Heart left ventricle (tissue), 16 donors: Measurements from ENCODE around the gene GPRASP2. TPM values are rescaled to one million over a fixed set of nuclear protein-coding genes. Genes with fewer than 3 reads are reported as not detected.
A peak's percentile ranks its signal among the peaks of the same experiment; 100 is the strongest.

ENCODE experiments used
- ATAC-seq, 4 donors: fragments of 200-7000 bp; cut with Tn5 transposase; one replicate each; pipeline ENCODE4 v1.9.1; 2020 to 2022; ENCODE audit warnings: moderate library complexity in 4 of 4, mild to moderate bottlenecking in 3 of 4, moderate number of reproducible peaks in 1 of 4
- DNase-seq, 5 donors: peaks; one replicate each; pipeline ENCODE4 v3.0.0-alpha.2; 2020
- H3K27ac ChIP-seq, 12 donors: fragments of 200-600 bp; sonication (generic) in 4 of 12; one replicate each; pipeline versions ENCODE4 v1.5.0 to v1.8.0; 2016 to 2022; ENCODE audit warnings: mild to moderate bottlenecking in 2 of 12
- H3K27me3 ChIP-seq, 9 donors: fragments of 200-600 bp; sonication (generic) in 2 of 9; one replicate each; pipeline versions ENCODE4 v1.5.1 to v1.8.0; 2016 to 2022; ENCODE audit warnings: mild to moderate bottlenecking in 3 of 9
- H3K36me3 ChIP-seq, 9 donors: fragments of 200-600 bp; sonication (generic) in 2 of 9; one replicate each; pipeline versions ENCODE4 v1.5.0 to v1.8.0; 2018 to 2022; ENCODE audit warnings: mild to moderate bottlenecking in 2 of 9
- H3K4me1 ChIP-seq, 12 donors: fragments of 200-600 bp; sonication (generic) in 4 of 12; one replicate each; pipeline versions ENCODE4 v1.5.0 to v1.8.0; 2016 to 2022; ENCODE audit warnings: mild to moderate bottlenecking in 3 of 12
- H3K4me3 ChIP-seq, 12 donors: fragments of 200-600 bp; sonication (generic) in 4 of 12; one replicate each; pipeline versions ENCODE4 v1.5.0 to v1.8.0; 2017 to 2022; ENCODE audit warnings: mild to moderate bottlenecking in 9 of 12, moderate library complexity in 4 of 12
- H3K9me3 ChIP-seq, 12 donors: fragments of 200-600 bp; sonication (generic) in 4 of 12; one replicate each; pipeline versions ENCODE4 v1.5.0 to v1.8.0; 2016 to 2022; ENCODE audit warnings: mild to moderate bottlenecking in 1 of 12
- POLR2A ChIP-seq, 2 donors: fragments of 450-650 bp; IDR thresholded peaks; one replicate each; pipeline ENCODE4 v1.6.1; 2017; ENCODE audit warnings: antibody characterized with exemption in 2 of 2, mild to moderate bottlenecking in 2 of 2, moderate library complexity in 2 of 2
- WGBS, 4 donors: extraction: QIAGEN DNeasy Blood & Tissue Kit in 2 of 4; methylation state at CpG; one replicate each; pipeline versions ENCODE4 v1.1.5 to v1.1.7; 2013 to 2018; 5-methylcytosine and 5-hydroxymethylcytosine counted together
- intact Hi-C, 10 donors: fragments of 100-400 bp; cut with DNase I; formaldehyde crosslinking; loops; one replicate each; pipeline versions ENCODE4 v1.11.1 to v1.14.2; 2022
- polyA plus RNA-seq, 2 donors: library from polyadenylated mRNA; stranded (reverse); fragments of 200-250 nt; gene quantifications; one replicate each; pipeline ENCODE4 v1.2.3, GENCODE V29; 2013
- total RNA-seq, 9 donors: library from RNA; depleted of rRNA in 2 of 9; stranded (reverse); fragments of >200 nt in 2 of 9; fragmentation: NEBNext Ultra II Directional in 3 of 9; extraction: Animal tissue kit (Norgen Biotek cat#: 25700) in 3 of 9; gene quantifications; one replicate each; pipeline versions ENCODE4 v1.1.0 to v1.2.4, GENCODE V29; 2016 to 2023
- TF ChIP-seq, protein P1 (sequence below), 12 donors: fragments of 200-600 bp; sonication (generic) in 4 of 12; IDR thresholded peaks; one replicate each; pipeline versions ENCODE4 v1.5.0 to v1.8.0; 2018 to 2022; ENCODE audit warnings: antibody characterized with exemption in 12 of 12, mild to moderate bottlenecking in 5 of 12
- donor health status: ischemic (EF 13 %, LVEDD 7.1; RV severe dilation, severe dysfunction).
- donor health status: healthy with polysubstance abuse.
- donor health status: DM: no; HTN: yes; CAD: no.
- donor health status: DM: no; HTN: no; CAD: no.
- donor health status: ischemic (EF 25% LVEDD 6.9; RV normal size, moderate dysfunction).
- donor health status: ischemic (EF 25% LVEDD 5.7; RV mildly dilated, moderate dysfunction).
- donor health status: healthy.
- donor health status: DM: yes; HTN: yes; CAD: no.
- donor health status: ischemic (EF 35%, LVEDD 5.7; RV mildly dilated, moderate dysfunction).
- donor health status: nonischemic (EF 11% LVEDD 7.7; RV severe dilation, severe dysfunction).
- donor health status: DM: yes; HTN: yes; CAD: no.
- donor health status: PGD.
- donor health status: ischemic (EF 29% LVEDD 5.4; RV normal size, mild dysfunction).
- donor health status: nonischemic (EF 23%, LVEDD 6.1; RV moderate dilation, normal function).

The GPRASP2 gene
- total and polyA plus RNA-seq, 11 donors, result 4.3 to 19.6 (median 11.2) TPM

- ATAC-seq (no peak), DNase-seq (no peak)
- Histone ChIP-seq H3K4me1 (peaks cover 0 to 9% (median 4%) of the 10 kb centered on the region in 12 donors), H3K27me3 (peaks cover 0 to 8% (median 0%) of the 10 kb centered on the region in 9 donors), H3K27ac (peak overlapping the region in 1 of 12 donors; percentile 65), H3K4me3 (no peak overlapping the region), H3K36me3 (no peaks in the 10 kb centered on the region), H3K9me3 (no peaks in the 10 kb centered on the region)
- 62 to 93% (median 80%) methylated on average over 1 of the region's 1 CpG for WGBS, 4 donors
- intact Hi-C loops, result no loop called here
- TF ChIP-seq, protein P1, sequence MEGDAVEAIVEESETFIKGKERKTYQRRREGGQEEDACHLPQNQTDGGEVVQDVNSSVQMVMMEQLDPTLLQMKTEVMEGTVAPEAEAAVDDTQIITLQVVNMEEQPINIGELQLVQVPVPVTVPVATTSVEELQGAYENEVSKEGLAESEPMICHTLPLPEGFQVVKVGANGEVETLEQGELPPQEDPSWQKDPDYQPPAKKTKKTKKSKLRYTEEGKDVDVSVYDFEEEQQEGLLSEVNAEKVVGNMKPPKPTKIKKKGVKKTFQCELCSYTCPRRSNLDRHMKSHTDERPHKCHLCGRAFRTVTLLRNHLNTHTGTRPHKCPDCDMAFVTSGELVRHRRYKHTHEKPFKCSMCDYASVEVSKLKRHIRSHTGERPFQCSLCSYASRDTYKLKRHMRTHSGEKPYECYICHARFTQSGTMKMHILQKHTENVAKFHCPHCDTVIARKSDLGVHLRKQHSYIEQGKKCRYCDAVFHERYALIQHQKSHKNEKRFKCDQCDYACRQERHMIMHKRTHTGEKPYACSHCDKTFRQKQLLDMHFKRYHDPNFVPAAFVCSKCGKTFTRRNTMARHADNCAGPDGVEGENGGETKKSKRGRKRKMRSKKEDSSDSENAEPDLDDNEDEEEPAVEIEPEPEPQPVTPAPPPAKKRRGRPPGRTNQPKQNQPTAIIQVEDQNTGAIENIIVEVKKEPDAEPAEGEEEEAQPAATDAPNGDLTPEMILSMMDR (IDR thresholded peaks at IDR 0.05), result no peak
- no peak for TF ChIP-seq POLR2A (IDR thresholded peaks at IDR 0.05)
These were observed 55.0 kb downstream of the GPRASP2 start for GRCh38 chrX:102767287-102767686.

Other genes starting within 250 kb of the GPRASP2 start
- gene TCP11X2, start 240.6 kb upstream of the GPRASP2 start, total RNA-seq, result not detected
- not detected for gene TCP11X2, start 240.6 kb upstream of the GPRASP2 start, polyA plus RNA-seq
- 1 to 10 TPM in 1 of 9 donors, under 1 TPM in 2, not detected in 6; 0.66 to 1.3 (median 0.79) TPM for gene TMSB15A, start 195.7 kb upstream of the GPRASP2 start, total RNA-seq
- under 1 TPM; 0.12 to 0.34 TPM for gene TMSB15A, start 195.7 kb upstream of the GPRASP2 start, polyA plus RNA-seq
- 1 to 10 TPM; 3.0 to 7.6 (median 5.5) TPM for gene ARMCX5, start 112.9 kb upstream of the GPRASP2 start, total RNA-seq
- gene ARMCX5, start 112.9 kb upstream of the GPRASP2 start, polyA plus RNA-seq, result 10 to 100 TPM in 1 of 2 donors, 1 to 10 TPM in 1; 1.7 to 10.5 TPM
- 1 to 10 TPM; 2.2 to 9.7 (median 7.3) TPM for gene GPRASP1, start 61.0 kb upstream of the GPRASP2 start, total RNA-seq
- gene GPRASP1, start 61.0 kb upstream of the GPRASP2 start, polyA plus RNA-seq, result 1 to 10 TPM; 1.4 to 4.0 TPM
- gene GPRASP3, start 8.3 kb downstream of the GPRASP2 start, total RNA-seq, result 1 to 10 TPM; 3.1 to 9.6 (median 5.4) TPM
- gene GPRASP3, start 8.3 kb downstream of the GPRASP2 start, polyA plus RNA-seq, result 1 to 10 TPM; 1.1 to 2.3 TPM
- gene RAB40AL, start 224.8 kb downstream of the GPRASP2 start, total RNA-seq, result under 1 TPM in 3 of 9 donors, not detected in 6; 0.23 to 0.63 (median 0.59) TPM
- gene RAB40AL, start 224.8 kb downstream of the GPRASP2 start, polyA plus RNA-seq, result under 1 TPM; 0.10 to 0.19 TPM